GM18502 (cell line): ENCODE results near the gene UBR3.
"Not testable (repeated sequence)": the region's sequence is repeated elsewhere in the genome, so short reads cannot be mapped to it uniquely, and the experiment has no call there.

Source experiments
- ATAC-seq: cut with Tn5 transposase; IDR thresholded peaks from one replicate; pipeline ENCODE4 v1.9.1; 2021; ENCODE audit warnings: mild to moderate bottlenecking; ENCODE audit not compliant: unreplicated experiment, poor library complexity

UBR3 gene

DNA sequence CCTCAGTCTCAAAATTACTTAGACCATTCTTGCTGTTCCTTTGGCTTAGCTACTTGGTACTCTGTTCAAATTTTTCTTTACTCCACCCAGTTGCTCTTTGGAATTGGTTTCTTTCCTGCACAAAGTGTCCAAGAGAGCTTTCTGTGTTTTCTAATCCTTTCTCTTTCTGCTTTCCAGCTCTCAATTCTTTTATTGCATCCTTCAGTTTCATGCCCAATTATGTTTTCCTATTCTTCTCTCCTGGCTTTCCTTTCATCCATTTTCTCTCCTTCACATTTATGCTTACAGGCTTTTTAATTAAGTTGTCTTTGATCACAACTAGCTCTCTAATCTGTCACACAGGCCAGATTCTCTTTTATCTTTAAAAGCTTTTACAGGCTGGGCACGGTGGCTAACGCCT lies 38.2 kb downstream of the UBR3 start:
- no peak for ATAC-seq

DNA sequence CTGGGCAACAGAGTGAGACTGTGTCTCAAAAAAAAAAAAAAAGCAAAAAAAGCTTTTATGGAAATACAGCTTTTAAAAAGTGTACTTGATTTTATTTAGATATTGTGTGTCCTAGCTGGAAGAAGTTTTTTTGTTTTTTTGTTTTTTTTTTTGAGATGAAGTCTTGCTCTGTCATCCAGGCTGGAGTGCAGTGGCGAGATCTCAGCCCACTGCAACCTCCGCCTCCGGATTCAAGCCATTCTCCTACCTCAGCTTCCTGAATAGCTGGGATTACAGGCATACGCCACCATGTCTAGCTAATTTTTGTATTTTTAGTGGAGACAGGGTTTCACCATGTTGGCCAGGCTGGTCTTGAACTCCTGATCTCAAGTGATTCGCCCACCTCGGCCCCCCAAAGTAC lies 39.0 kb downstream of the UBR3 start:
- ATAC-seq: not testable (repeated sequence)

DNA sequence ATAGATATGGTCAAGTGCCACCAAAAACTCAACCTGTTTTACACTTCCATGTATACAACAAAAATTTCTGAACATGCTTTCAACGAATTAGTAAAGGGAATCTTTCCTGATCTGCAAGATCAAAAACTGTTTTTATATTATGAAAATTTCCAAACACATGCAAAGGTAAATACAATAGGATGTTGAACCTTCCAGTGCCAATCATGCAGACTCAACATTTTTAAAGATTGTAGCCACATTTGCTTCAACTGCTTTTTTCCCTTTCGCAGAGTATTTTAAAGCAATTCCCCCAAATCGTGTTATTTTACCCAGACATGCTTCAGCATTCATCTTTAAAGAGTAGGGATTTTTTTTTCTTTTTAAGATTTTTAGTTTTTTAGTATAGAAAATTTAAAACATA lies 40.3 kb downstream of the UBR3 start:
- ATAC-seq: no peak

DNA sequence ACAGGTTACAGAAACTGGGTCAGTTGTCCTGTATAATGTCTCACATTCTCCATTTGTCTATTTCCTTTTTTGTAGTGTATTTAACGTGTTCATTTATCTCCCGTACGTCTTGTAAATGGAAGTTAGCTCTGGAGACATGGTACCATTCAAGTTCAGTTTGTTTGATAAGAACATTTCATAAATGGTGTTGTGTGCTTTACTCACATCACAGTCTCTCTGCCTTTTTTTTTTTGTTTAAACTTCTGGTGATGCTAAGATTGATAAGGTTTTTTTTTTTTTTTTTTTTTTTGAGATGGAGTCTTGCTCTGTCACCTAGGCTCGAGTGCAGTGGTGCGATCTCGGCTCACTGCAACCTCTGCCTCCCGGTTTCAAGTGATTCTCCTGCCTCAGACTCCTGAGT lies 41.7 kb downstream of the UBR3 start:
- no peak for ATAC-seq

DNA sequence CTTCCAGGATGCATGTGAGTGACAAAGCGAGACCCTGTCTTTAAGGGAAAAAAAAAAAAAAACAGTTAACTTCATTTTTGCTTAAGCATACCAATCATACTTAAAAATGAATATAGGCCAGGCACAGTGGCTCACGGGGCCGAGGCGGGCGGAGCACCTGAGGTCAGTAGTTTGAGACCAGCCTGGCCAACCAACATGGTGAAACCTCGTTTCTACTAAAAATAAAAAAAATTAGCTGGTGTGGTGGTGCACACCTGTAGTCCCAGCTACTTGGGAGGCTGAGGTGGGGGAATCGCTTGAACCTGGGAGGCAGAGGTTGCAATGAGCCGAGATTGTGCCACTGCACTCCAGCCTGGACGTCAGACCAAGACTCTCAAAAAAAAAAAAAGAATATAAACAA lies 44.1 kb downstream of the UBR3 start:
- ATAC-seq: not testable (repeated sequence)

DNA sequence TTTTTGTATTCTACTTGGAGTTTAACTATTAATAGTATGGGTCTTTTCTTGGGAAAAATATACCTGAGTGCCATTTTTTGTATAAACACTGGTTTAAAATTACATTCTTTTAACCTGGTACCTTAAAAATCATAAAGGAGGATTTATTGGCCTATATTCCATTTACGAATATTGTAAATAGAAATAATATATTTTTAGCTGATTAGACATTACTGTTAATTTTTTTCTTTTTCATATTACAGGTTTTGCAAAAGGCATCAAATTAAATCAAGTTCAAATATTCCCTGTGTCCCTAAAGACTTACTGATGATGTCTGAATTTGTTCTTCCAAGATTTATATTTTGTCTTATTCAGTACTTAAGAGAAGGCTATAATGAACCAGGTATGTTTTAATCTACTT lies 44.7 kb downstream of the UBR3 start:
- ATAC-seq: no peak

DNA sequence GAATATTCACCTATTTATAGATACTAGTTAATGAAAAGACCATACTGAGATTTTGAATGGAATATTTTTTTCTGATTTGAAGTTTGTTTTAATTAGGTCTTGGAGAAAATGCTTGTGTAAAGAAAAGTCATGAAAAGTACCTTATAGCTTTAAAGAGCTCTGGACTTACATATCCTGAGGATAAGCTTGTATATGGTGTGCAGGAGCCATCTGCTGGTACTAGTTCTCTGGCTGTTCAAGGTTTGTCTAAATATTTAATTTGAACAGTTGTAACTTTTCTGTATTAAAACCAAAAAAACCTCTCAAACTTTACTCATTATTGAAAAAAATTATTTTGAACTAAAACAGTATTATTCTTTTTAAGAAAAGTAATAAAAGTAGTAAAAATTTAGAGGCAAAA lies 50.1 kb downstream of the UBR3 start:
- ATAC-seq: no peak

DNA sequence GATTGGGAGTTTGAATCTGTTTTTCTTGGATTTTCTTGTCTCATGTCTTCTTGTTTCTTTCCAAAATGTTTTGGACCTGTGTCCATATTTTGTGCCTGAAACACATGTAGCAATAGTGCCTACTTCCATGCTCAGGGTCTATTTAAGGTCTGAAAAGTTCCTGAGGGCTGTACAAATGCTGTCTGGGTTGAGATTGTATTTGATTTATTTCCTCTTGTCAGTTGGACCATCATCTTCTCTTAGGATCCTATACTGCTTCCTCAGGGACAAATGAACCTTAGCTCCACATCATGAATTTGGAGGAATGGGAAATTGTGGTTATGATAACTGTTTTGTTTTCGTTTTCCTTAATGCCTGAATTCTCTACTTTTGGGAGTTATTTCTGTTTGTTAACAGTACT lies 59.9 kb downstream of the UBR3 start:
- no peak for ATAC-seq

DNA sequence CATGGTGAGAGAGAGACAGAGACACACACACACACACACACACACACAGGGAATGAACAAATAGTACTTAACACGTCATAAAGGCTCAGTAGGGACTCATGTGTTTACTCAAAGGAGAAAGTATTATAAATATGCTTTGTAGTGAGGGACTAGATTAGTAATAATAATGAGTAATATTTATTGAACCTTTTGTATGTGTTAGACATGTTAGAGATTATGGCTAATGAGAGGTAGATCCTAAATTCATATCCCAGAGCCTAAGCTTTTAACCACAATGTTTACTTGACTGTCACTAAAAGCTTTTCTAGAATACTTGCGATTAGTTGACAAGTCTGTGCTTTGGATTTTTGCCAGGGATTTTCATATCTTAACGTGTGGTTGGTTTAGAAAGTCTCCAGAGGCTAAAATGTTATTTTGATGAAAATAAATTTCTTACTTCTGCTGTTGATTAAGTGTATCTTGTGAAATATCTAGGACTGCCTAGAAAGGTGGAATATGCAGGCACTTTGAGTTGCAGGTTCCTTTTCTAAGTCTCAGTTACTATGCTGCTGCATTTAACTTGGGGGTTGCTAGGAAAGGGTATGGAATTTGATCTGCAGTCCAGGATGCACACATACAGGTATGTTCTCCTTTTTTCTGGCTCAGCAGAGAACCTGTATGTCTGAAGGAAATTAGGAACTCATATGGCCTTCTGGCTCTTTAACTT lies 64.5 kb downstream of the UBR3 start:
- no peak for ATAC-seq

DNA sequence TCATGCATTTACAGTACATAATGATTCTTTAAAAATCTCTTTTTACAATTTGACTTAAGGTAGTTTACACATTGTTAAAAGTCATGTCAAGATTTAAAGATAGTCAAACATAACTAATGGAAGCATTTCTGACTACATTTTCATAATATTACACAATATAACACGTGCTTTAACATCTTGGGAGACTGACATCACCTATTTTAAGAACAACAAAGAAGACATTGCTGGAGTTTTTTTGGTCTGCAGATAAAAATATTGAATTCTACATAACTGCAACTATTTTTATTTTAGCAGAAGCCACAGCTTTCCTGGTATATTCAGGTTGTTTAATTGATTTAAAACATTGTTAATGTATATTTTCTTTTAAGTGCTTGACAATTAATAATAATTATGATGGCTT lies 65.7 kb downstream of the UBR3 start:
- no peak for ATAC-seq

DNA sequence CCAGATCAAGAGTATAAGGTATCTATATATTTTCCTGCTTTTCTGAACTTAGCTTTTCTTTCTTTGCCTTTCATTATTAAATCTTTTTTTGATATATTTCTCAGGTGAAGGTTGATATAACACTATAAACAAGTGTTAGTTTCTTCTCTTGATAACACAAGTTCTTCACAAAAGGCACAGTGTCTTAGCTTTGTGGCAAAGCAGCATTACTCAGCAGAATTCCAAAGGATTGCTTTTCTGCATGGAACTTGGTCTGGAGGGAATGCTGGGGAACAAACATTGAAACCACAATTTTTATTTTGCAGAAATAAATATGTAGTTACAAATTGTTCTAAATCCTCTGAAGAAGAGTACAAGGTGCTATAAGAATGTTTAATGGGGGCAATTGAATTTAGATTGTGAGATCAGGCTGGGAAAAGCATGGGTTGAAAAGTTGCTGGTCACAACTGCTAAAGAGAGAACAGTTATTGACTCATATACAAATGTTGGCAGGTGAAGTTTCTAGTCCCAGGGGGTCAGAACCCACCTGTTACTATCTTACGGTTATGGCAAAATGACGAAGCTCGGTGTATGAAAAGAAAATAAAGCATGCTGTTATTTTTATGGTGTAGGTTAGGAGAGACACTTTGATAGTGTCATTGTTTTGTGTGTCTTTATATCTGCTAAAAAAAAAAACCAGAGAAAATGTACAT lies 68.2 kb downstream of the UBR3 start:
- no peak for ATAC-seq

DNA sequence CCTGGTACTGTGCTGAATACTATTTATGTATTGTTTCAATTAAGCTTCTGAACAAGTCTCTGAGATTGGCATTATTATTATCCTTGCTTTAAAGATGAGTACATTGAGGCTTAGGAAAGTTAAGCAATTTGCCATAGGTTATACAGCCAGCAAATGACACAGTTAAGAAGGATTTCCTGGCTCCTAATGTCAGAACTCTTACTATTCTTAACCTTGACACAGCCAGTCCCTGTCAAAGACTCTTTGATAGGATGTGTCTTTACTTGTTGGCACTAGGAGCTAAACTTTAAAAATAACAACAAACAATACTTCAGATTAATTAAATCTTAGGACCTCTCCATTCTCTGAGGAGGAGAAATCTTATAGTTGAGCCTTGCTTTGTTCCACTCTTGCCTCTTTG lies 70.6 kb downstream of the UBR3 start:
- ATAC-seq: no peak

DNA sequence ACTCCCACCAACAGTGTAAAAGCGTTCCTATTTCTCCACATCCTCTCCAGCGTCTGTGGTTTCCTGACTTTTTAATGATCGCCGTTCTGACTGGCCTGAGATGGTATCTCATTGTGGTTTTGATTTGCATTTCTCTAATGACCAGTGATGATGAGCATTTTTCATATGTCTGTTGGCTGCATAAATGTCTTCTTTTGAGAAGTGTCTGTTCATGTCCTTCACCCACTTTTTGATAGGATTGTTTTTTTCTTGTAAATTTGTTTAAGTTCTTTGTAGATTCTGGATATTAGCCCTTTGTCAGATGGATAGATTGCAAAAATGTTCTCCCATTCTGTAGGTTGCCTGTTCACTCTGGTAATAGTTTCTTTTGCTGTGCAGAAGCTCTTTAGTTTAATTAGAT lies 72.8 kb downstream of the UBR3 start:
- ATAC-seq: not testable (repeated sequence)

DNA sequence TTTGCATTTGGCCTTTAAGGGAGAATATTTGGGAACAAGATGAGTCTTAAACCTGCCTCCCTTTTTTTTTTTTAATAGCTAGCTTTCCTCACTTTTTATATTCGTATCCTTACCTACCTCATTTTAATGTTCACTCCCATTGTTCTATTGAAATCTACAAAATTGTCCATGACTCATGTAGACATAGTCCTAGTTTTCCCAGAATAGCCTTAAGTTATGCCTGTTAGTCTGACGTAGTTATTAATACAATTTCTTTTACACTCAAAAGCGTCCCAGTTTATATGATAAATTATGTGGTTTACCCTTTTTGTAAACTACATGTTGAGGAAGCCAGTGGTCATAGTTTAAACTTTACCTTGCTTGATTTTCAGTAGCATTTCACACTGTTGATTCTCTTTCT lies 73.4 kb downstream of the UBR3 start:
- ATAC-seq: no peak

DNA sequence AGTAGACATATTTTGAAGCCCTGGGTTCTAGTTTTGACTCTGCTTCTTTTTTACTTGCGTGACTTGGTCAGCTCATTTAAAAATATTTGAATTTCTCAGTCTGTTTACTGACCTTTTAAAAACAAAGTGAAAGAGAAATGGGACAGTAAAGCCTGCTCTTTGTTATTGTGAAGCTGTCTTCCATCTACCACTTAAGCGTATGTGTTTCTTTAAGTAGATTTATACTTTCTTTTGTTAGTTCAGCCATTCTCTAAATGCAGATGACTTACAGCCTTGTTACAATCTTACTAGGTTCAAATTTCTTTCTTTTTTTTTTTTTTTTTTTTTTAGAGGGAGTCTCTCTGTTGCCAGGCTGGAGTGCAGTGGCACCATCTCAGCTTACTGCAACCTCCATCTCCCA lies 79.5 kb downstream of the UBR3 start:
- no peak for ATAC-seq

DNA sequence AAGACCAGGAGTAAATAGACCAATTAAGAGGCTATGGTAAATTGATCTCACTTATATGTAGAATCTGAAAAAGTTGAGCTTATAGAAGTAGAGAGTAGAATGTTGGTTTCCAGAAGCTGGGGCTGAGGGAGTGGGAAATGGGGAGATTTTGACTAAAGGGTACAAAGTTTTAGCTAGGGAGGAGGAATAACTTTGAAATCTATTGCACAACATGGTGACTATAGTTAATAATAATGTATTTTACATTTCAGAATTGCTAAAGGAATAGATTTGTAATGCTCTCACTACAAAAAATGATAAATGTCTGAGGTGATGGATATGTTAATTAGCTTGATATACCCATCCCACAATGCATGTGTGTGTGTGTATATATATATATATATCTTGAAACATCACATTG lies 82.1 kb downstream of the UBR3 start:
- no peak for ATAC-seq

DNA sequence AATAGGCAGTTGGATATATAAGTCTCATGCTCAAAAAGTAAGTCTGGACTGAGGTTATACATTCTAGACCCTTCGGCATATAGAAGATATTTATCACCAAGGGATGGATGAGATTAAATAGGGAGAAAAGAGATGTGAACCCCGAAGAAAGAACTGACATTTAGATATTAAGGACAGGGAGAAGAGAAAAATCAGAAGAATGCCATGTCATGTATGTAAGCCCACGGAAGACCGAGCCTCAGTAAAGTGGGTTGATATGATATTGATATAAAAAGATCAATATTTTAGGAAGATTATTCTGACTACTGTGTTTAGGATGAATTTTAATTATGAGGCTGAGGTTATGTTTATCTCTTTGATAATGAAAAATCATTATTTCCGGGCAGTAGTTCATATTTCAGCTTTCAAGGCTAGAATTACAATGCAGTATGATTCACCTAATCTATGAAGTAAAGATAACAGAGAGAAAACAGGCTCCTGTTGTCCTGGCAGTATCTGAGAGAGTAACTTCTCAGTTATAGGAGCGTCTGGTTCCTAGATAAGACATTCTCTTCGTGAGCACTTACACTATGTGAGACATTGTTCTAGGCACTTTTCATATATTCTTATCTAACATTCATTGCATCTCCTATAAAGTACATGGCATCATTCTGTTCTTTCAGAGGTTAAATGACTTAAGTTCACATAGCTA lies 83.0 kb downstream of the UBR3 start:
- ATAC-seq: no peak

DNA sequence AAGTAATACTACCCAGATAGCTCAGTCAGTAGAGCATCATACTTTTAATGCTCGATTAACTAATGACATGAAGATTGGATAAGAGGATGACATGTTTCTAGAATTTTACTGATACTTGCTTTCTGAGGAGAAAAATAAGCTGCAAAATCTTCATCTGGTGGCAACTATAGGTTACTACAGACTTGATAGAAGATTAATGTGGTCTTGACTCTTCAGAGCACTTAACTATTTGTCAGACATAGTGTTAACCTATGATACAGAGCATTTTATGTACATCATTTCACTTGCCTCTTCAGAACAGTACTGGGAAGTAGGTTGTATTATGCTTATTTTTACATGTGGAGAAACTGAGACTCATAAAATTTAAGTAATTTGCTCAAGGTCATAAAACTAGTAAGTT lies 83.9 kb downstream of the UBR3 start:
- no peak for ATAC-seq

DNA sequence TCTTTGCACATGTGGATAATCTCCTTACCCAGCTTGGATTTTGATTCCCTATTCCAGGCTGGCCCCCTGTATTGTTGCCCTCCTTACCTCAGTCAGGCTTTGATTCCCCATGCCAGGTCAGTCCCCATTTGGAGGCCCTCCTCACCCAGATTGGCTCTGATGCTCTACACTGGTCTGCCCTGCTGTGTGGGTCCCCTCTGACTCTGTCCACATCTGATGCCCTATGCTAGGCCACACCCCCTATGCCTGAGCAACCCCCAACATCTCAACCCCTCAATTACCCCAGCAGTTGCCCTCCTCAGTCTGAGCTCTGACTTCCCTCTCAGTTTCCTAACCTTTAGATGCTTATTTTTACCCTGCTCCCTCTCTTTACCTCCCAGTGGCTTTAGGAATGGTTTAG lies 89.4 kb downstream of the UBR3 start:
- no peak for ATAC-seq

DNA sequence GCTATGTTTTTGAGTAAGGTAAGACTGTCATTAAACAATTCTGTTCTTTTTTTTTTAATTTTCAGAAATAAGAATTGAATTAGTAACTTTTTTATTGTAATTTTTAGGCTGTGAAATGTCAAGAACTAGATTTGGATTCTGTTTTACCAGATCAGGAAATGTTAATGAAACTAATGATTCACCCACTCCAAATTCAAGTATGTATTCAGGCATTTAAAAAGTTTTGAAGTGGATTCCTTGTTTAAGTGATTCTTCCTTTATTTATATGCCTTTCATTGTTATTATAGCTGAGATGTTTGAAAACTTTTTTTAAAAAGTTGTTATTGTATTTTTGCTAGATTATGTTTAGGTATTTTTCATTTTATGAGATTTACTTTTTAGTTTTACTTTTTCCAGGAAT lies 96.7 kb downstream of the UBR3 start:
- no peak for ATAC-seq

DNA sequence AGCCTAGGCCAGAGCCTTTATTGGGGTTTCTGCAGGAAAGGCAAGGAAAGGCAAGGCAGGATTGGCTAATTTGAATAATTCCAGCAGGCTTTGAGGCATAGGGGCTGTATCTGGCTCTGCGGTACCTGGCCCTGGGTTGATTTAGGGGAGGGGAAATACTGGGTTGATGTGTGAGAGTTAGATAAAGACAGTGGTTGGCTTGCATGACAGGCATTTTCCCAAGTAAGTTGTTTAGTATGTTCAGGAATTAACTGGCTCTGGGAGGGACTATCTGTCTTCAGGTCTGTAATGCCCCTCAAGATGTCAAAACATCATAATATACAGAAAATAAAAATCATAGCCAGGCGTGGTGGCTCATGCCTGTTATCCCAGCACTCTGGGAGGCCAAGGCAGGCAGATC lies 98.7 kb downstream of the UBR3 start:
- ATAC-seq: no peak

DNA sequence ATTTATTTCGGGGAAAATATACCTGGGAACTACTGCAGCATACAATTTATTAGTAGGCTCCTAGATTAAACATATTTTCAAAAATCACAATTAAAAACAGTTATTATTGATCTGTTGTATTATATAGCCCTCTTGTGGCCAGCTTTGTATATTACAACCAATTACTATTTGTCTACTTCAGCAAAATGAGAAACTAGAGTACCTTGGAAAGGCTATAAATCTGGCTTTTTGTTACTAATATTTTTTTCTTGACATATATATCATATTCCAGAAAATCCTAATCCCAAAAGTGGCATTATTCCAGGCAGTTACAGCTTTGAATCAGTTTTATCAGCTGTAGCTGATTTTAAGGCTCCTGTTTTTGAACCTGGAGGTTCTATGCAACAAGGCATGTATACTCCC lies 101.2 kb downstream of the UBR3 start:
- ATAC-seq: no peak
